Activated CD8-positive, alpha-beta memory T cell treated with anti-CD3 and anti-CD28 coated beads, Interleukin-2, amount 50 U/mL, for 24 hours (primary cell): ENCODE results near the gene ARPC3.
"Not testable (repeated sequence)": the region's sequence is repeated elsewhere in the genome, so short reads cannot be mapped to it uniquely, and the experiment has no call there.

Experiments used
- DNase-seq: peaks from one replicate; pipeline ENCODE4 v3.0.0-alpha.2; 2020; ENCODE audit errors: extremely low read depth

ARPC3 gene

GRCh38 chr12:110417113-110417512, 33.0 kb downstream of the ARPC3 start:
- DNase-seq = not testable (repeated sequence)

GRCh38 chr12:110410086-110410485, 40.1 kb downstream of the ARPC3 start:
- DNase-seq = not testable (repeated sequence)

GRCh38 chr12:110405126-110405662, 44.9 kb downstream of the ARPC3 start:
- not testable (repeated sequence) for DNase-seq

GRCh38 chr12:110403976-110404682, 46.0 kb downstream of the ARPC3 start:
- peak; percentile 39 for DNase-seq

GRCh38 chr12:110403146-110403975, 46.8 kb downstream of the ARPC3 start, which contains the start of gene ANAPC7:
Gene ANAPC7 (minus strand): TSS chr12:110403708. CDS start chr12:110403627, 81 bp downstream.
- DNase-seq = peak; percentile 58
